ENCODE measurements around the gene SHROOM3.

Gene SHROOM3

DNA sequence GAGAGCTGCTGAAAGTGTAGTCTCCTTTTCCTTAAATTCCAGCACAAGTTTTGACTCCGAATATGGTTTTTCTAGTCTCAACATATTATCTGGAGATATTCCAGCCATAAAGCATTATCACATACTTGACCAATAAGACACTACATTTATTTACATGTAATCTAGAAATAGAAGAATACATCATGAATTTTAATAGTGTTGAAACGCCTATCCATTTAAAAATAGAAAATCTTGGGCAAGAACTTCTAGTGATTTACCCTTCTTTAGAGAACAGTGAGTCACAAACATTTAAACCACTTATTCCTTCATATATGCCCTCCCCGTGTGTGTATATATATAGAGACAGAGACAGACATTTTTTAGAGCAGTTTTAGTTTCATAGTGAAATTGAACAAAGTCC is 301.4 kb downstream of the SHROOM3 start:
- TF ChIP-seq YY1 (IDR thresholded peaks at IDR 0.05; ENCODE audit: low read depth): no peak
- no peak for TF ChIP-seq EGR1 (IDR thresholded peaks at IDR 0.05)
- TF ChIP-seq, protein P1, sequence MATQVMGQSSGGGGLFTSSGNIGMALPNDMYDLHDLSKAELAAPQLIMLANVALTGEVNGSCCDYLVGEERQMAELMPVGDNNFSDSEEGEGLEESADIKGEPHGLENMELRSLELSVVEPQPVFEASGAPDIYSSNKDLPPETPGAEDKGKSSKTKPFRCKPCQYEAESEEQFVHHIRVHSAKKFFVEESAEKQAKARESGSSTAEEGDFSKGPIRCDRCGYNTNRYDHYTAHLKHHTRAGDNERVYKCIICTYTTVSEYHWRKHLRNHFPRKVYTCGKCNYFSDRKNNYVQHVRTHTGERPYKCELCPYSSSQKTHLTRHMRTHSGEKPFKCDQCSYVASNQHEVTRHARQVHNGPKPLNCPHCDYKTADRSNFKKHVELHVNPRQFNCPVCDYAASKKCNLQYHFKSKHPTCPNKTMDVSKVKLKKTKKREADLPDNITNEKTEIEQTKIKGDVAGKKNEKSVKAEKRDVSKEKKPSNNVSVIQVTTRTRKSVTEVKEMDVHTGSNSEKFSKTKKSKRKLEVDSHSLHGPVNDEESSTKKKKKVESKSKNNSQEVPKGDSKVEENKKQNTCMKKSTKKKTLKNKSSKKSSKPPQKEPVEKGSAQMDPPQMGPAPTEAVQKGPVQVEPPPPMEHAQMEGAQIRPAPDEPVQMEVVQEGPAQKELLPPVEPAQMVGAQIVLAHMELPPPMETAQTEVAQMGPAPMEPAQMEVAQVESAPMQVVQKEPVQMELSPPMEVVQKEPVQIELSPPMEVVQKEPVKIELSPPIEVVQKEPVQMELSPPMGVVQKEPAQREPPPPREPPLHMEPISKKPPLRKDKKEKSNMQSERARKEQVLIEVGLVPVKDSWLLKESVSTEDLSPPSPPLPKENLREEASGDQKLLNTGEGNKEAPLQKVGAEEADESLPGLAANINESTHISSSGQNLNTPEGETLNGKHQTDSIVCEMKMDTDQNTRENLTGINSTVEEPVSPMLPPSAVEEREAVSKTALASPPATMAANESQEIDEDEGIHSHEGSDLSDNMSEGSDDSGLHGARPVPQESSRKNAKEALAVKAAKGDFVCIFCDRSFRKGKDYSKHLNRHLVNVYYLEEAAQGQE (IDR thresholded peaks at IDR 0.05; ENCODE audit: low read depth): no peak

- TF ChIP-seq NFIC (IDR thresholded peaks at IDR 0.05) (no peak), RAD21 (IDR thresholded peaks at IDR 0.05; ENCODE audit: low read depth) (no peak), TAF1 (IDR thresholded peaks at IDR 0.05; ENCODE audit: low read depth) (no peak), CEBPB (IDR thresholded peaks at IDR 0.05) (no peak), CREB1 (IDR thresholded peaks at IDR 0.05; ENCODE audit: low read depth) (no peak)
- TF ChIP-seq, protein P2, sequence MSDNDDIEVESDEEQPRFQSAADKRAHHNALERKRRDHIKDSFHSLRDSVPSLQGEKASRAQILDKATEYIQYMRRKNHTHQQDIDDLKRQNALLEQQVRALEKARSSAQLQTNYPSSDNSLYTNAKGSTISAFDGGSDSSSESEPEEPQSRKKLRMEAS (IDR thresholded peaks at IDR 0.05): no peak
Observed at GRCh38 chr4:76737180-76737579, 302.2 kb downstream of the SHROOM3 start.

DNA sequence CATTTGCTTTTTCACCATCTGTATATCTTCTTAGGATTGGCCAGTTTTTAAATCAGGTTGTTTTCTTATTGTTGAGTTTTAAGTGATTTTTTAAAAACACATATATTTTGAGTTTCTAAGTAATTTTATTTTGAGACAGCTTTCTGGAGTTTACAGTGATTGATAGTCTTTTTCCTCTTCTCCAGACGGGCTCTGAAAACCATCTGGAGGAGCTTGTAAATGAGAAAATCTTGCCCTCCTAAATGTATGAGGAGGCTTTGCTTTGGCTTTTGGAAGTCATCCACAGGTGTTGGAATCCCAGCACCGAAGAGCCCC is 302.7 kb downstream of the SHROOM3 start:
- TF ChIP-seq TAF1 (IDR thresholded peaks at IDR 0.05; ENCODE audit: low read depth): no peak
- no peak for TF ChIP-seq TEAD4 (IDR thresholded peaks at IDR 0.05)

DNA sequence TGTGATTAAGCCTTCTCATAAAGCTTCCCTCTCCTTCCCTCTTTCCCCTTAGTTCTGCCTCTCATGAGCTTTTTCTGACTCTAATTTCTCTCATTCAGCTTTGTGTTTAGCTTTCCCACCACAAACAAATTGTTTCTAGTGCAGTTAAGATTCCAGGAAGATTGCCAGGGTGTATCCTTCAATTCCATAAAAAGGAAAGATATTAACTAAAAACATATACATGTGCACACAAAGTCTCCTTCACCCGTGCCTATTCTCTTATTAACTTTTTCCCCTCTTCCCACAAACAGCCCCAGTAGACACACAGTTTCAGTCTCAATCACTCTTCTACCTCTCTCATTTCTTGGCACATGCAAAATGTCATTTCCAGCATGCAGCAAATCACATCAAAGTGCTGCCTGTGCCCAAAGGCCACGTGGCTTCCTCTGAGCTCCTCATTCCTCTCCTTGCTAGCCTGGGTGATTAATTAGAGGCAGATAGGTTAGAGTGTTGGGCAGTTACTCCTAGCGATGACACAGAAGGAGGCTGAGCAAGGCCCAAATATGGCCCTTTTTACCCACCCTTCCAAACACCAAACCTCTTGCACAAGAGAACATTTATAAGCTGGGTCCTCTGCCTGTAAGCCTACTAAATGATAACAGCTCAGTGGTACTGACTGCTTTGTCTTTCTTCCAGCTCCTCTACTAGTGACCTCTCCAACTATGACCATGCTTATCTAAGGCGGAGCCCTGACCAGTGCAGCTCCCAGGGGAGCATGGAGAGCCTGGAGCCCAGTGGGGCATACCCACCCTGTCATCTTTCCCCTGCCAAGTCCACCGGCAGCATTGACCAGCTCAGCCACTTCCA is 303.3 kb downstream of the SHROOM3 start:
- TF ChIP-seq EP300 (IDR thresholded peaks at IDR 0.05; ENCODE audit: borderline replicate concordance) (no peak), TCF12 (IDR thresholded peaks at IDR 0.05; ENCODE audit: low read depth) (no peak), EGR1 (IDR thresholded peaks at IDR 0.05) (no peak), NFIC (IDR thresholded peaks at IDR 0.05) (no peak), TEAD4 (IDR thresholded peaks at IDR 0.05) (no peak), USF1 (IDR thresholded peaks at IDR 0.05) (no peak), CEBPB (IDR thresholded peaks at IDR 0.05) (no peak), FOXM1 (IDR thresholded peaks at IDR 0.05; ENCODE audit: borderline replicate concordance, low read depth) (no peak), ZBTB7A (IDR thresholded peaks at IDR 0.05; ENCODE audit: low read depth) (no peak), TAF1 (IDR thresholded peaks at IDR 0.05; ENCODE audit: low read depth) (no peak)
- TF ChIP-seq, protein P2 (IDR thresholded peaks at IDR 0.05): no peak

DNA sequence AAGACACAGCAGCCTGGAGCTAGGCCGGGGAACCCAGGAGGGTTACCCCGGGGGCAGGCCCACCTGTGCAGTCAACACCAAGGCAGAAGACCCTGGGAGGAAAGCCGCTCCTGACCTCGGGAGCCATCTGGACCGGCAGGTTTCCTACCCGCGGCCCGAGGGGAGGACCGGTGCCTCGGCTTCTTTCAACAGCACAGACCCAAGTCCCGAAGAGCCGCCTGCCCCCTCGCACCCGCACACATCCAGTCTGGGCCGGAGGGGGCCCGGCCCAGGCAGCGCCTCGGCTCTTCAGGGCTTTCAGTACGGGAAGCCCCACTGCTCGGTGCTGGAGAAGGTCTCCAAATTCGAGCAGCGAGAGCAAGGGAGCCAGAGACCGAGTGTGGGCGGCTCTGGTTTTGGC is 305.2 kb downstream of the SHROOM3 start:
- TF ChIP-seq, protein P1 (IDR thresholded peaks at IDR 0.05; ENCODE audit: low read depth): no peak
- no peak for TF ChIP-seq TCF12 (IDR thresholded peaks at IDR 0.05; ENCODE audit: low read depth)
- TF ChIP-seq, protein P2 (IDR thresholded peaks at IDR 0.05): no peak
- no peak for TF ChIP-seq CREB1 (IDR thresholded peaks at IDR 0.05; ENCODE audit: low read depth)
- TF ChIP-seq FOXM1 (IDR thresholded peaks at IDR 0.05; ENCODE audit: borderline replicate concordance, low read depth): no peak
- TF ChIP-seq TEAD4 (IDR thresholded peaks at IDR 0.05): no peak
- no peak for TF ChIP-seq CEBPB (IDR thresholded peaks at IDR 0.05)
- no peak for TF ChIP-seq USF1 (IDR thresholded peaks at IDR 0.05)
- no peak for TF ChIP-seq RAD21 (IDR thresholded peaks at IDR 0.05; ENCODE audit: low read depth)
- no peak for TF ChIP-seq YY1 (IDR thresholded peaks at IDR 0.05; ENCODE audit: low read depth)
- no peak for TF ChIP-seq EP300 (IDR thresholded peaks at IDR 0.05; ENCODE audit: borderline replicate concordance)
- TF ChIP-seq NFIC (IDR thresholded peaks at IDR 0.05): no peak
- no peak for TF ChIP-seq TAF1 (IDR thresholded peaks at IDR 0.05; ENCODE audit: low read depth)
- no peak for TF ChIP-seq ZBTB7A (IDR thresholded peaks at IDR 0.05; ENCODE audit: low read depth)
- no peak for TF ChIP-seq EGR1 (IDR thresholded peaks at IDR 0.05)

GRCh38 chr4:76740866-76741662 is 306.0 kb downstream of the SHROOM3 start:
- TF ChIP-seq USF1 (IDR thresholded peaks at IDR 0.05): no peak
- no peak for TF ChIP-seq CEBPB (IDR thresholded peaks at IDR 0.05)
- TF ChIP-seq FOXM1 (IDR thresholded peaks at IDR 0.05; ENCODE audit: borderline replicate concordance, low read depth): no peak
- no peak for TF ChIP-seq TCF12 (IDR thresholded peaks at IDR 0.05; ENCODE audit: low read depth)
- TF ChIP-seq EGR1 (IDR thresholded peaks at IDR 0.05): no peak
- no peak for TF ChIP-seq EP300 (IDR thresholded peaks at IDR 0.05; ENCODE audit: borderline replicate concordance)
- TF ChIP-seq NFIC (IDR thresholded peaks at IDR 0.05): no peak
- TF ChIP-seq, protein P2 (IDR thresholded peaks at IDR 0.05): no peak
- no peak for TF ChIP-seq RAD21 (IDR thresholded peaks at IDR 0.05; ENCODE audit: low read depth)
- no peak for TF ChIP-seq ZBTB7A (IDR thresholded peaks at IDR 0.05; ENCODE audit: low read depth)

All from Ishikawa (cell line).